H9 (cell line): ENCODE results near the gene POLN. TPM values are rescaled to one million over a fixed set of nuclear protein-coding genes. Genes with fewer than 3 reads are reported as not detected.

Experiments used
- DNase-seq: peaks from one replicate; pipeline ENCODE4 v3.0.0-alpha.2; 2017
- H2AFZ ChIP-seq: one replicate; pipeline ENCODE4 v1.6.1; 2013; ENCODE audit warnings: mild to moderate bottlenecking, low read length, control low read depth, moderate library complexity
- H2AK5ac ChIP-seq: 2 replicates; pipeline ENCODE4 v1.6.1; 2013; ENCODE audit warnings: low read length, control low read depth, mixed read lengths; ENCODE audit not compliant: insufficient read length
- H2BK120ac ChIP-seq: one replicate; pipeline ENCODE4 v1.6.1; 2013; ENCODE audit warnings: low read depth, mild to moderate bottlenecking, low read length, control low read depth, inconsistent platforms; ENCODE audit not compliant: poor library complexity, severe bottlenecking
- H2BK12ac ChIP-seq: 2 replicates; pipeline ENCODE4 v1.6.1; 2013; ENCODE audit warnings: low read length, control low read depth, mixed read lengths, low read depth; ENCODE audit not compliant: insufficient read length
- H2BK15ac ChIP-seq: 2 replicates; pipeline ENCODE4 v1.6.1; 2013; ENCODE audit warnings: low read depth, low read length, control low read depth
- H2BK20ac ChIP-seq: one replicate; pipeline ENCODE4 v1.6.1; 2013; ENCODE audit warnings: low read depth, mild to moderate bottlenecking, low read length, control low read depth, inconsistent platforms; ENCODE audit not compliant: poor library complexity, severe bottlenecking
- H2BK5ac ChIP-seq: 2 replicates; pipeline ENCODE4 v1.6.1; 2013; ENCODE audit warnings: low read length, control low read depth, mixed read lengths; ENCODE audit not compliant: insufficient read length
- H3K14ac ChIP-seq: 2 replicates; pipeline ENCODE4 v1.6.1; 2013; ENCODE audit warnings: low read length, control low read depth; ENCODE audit not compliant: insufficient read depth
- H3K18ac ChIP-seq: 2 replicates; pipeline ENCODE4 v1.6.1; 2013; ENCODE audit warnings: low read depth, mild to moderate bottlenecking, mixed read lengths, low read length, control low read depth; ENCODE audit not compliant: insufficient read length
- H3K23ac ChIP-seq: 2 replicates; pipeline ENCODE4 v1.6.1; 2013; ENCODE audit warnings: low read length, control low read depth, mixed read lengths, low read depth; ENCODE audit not compliant: insufficient read length
- H3K23me2 ChIP-seq: 2 replicates; pipeline ENCODE4 v1.6.1; 2013; ENCODE audit warnings: low read depth, mild to moderate bottlenecking, mixed read lengths, low read length, control low read depth; ENCODE audit not compliant: insufficient read length, poor library complexity, severe bottlenecking
- H3K27ac ChIP-seq: 2 replicates; pipeline ENCODE4 v1.5.1; 2013; ENCODE audit warnings: low read length, control low read depth, mixed read lengths, low read depth; ENCODE audit not compliant: insufficient read length
- H3K27me3 ChIP-seq: 2 replicates; pipeline ENCODE4 v1.6.1; 2013; ENCODE audit warnings: low read length, control low read depth, inconsistent platforms; ENCODE audit not compliant: insufficient read depth
- H3K4ac ChIP-seq: 2 replicates; pipeline ENCODE4 v1.6.1; 2013; ENCODE audit warnings: low read depth, mild to moderate bottlenecking, control low read depth, inconsistent platforms, low read length, moderate library complexity
- H3K4me1 ChIP-seq: 2 replicates; pipeline ENCODE4 v1.6.1; 2013; ENCODE audit warnings: low read length, control low read depth, inconsistent platforms; ENCODE audit not compliant: insufficient read depth
- H3K4me2 ChIP-seq: 2 replicates; pipeline ENCODE4 v1.6.1; 2013; ENCODE audit warnings: low read length, control low read depth, mixed read lengths; ENCODE audit not compliant: insufficient read length, insufficient read depth
- H3K56ac ChIP-seq: 2 replicates; pipeline ENCODE4 v1.6.1; 2013; ENCODE audit warnings: low read depth, mild to moderate bottlenecking, mixed read lengths, low read length, control low read depth; ENCODE audit not compliant: insufficient read length
- H3K79me1 ChIP-seq: 2 replicates; pipeline ENCODE4 v1.6.1; 2013; ENCODE audit warnings: low read depth, mild to moderate bottlenecking, moderate library complexity, low read length, control low read depth, inconsistent platforms; ENCODE audit not compliant: insufficient read depth, poor library complexity, severe bottlenecking
- H3K79me2 ChIP-seq: 2 replicates; pipeline ENCODE4 v1.6.1; 2013; ENCODE audit warnings: low read length, control low read depth, inconsistent platforms; ENCODE audit not compliant: insufficient read depth
- H3K9ac ChIP-seq: 2 replicates; pipeline ENCODE4 v1.6.1; 2013; ENCODE audit warnings: low read length, control low read depth, mixed read lengths; ENCODE audit not compliant: insufficient read length; ENCODE audit errors: extremely low read depth
- H3K9me3 ChIP-seq: one replicate; pipeline ENCODE4 v1.6.1; 2013; ENCODE audit warnings: low read depth, low read length, inconsistent platforms; ENCODE audit not compliant: control insufficient read depth
- H3T11ph ChIP-seq: one replicate; pipeline ENCODE4 v1.6.1; 2013; ENCODE audit warnings: mild to moderate bottlenecking, low read length, control low read depth, inconsistent platforms
- H4K20me1 ChIP-seq: one replicate; pipeline ENCODE4 v1.6.1; 2013; ENCODE audit not compliant: control insufficient read depth, insufficient read length, insufficient read depth
- H4K5ac ChIP-seq: 2 replicates; pipeline ENCODE4 v1.6.1; 2013; ENCODE audit warnings: low read depth, mild to moderate bottlenecking, mixed read lengths, low read length, control low read depth; ENCODE audit not compliant: insufficient read length
- H4K8ac ChIP-seq: replicated peaks from 2 replicates; pipeline ENCODE4 v1.6.1; 2013; ENCODE audit warnings: low read length, control low read depth, mixed read lengths, low read depth; ENCODE audit not compliant: insufficient read length
- H4K91ac ChIP-seq: 2 replicates; pipeline ENCODE4 v1.6.1; 2013; ENCODE audit warnings: low read depth, mild to moderate bottlenecking, moderate library complexity, mixed read lengths, low read length, control low read depth; ENCODE audit not compliant: insufficient read length
- H3K27ac Mint-ChIP-seq, 3 experiments: 2 replicates in 2 of 3; 3 replicates in 1 of 3; pipeline ENCODE4 v1.8.0; 2020 to 2021; ENCODE audit warnings: mixed read lengths in 3 of 3, mild to moderate bottlenecking in 1 of 3, moderate library complexity in 1 of 3
- H3K27me3 Mint-ChIP-seq: 2 replicates; pipeline ENCODE4 v1.8.0; 2021; ENCODE audit warnings: low read depth, mild to moderate bottlenecking, moderate library complexity, mixed read lengths
- H3K36me3 Mint-ChIP-seq, 3 experiments: 2 replicates in 2 of 3; 3 replicates in 1 of 3; pipeline ENCODE4 v1.8.0; 2020 to 2021; ENCODE audit warnings: low read depth in 3 of 3, mixed read lengths in 3 of 3; ENCODE audit not compliant: insufficient read depth in 1 of 3
- H3K4me1 Mint-ChIP-seq, 2 experiments: 2 replicates each; pipeline ENCODE4 v1.8.0; 2020; ENCODE audit warnings: mixed read lengths in 2 of 2
- H3K4me3 Mint-ChIP-seq, 2 experiments: 2 replicates in 1 of 2; 3 replicates in 1 of 2; pipeline ENCODE4 v1.8.0; 2020 to 2021; ENCODE audit warnings: mild to moderate bottlenecking in 2 of 2, mixed read lengths in 2 of 2, moderate library complexity in 1 of 2
- H3K9me3 Mint-ChIP-seq, 2 experiments: 2 replicates in 1 of 2; 3 replicates in 1 of 2; pipeline ENCODE4 v1.8.0; 2020; ENCODE audit warnings: mild to moderate bottlenecking in 2 of 2, mixed read lengths in 2 of 2, moderate library complexity in 1 of 2
- CTCF ChIP-seq: fragments of 200-600 bp; sonication (generic); conservative IDR thresholded peaks from 3 replicates; pipeline ENCODE4 v1.8.0; 2021; ENCODE audit warnings: antibody characterized with exemption, mild to moderate bottlenecking
- WGBS: extraction: QIAGEN DNeasy Blood & Tissue Kit; methylation state at CpG from one replicate; pipeline ENCODE4 v1.1.7; 2013; ENCODE audit warnings: missing lambda C conversion rate, low lambda C conversion rate, mixed read lengths; ENCODE audit not compliant: insufficient read length; ENCODE audit errors: extremely low coverage; 5-methylcytosine and 5-hydroxymethylcytosine counted together
- total RNA-seq: library from RNA; stranded (reverse); gene quantifications from 2 replicates; pipeline ENCODE4 v1.2.1, GENCODE V29; 2021

The POLN gene
- total RNA-seq, 1 experiment from 2014 or later, result 0.74 TPM

- H3K23me2 ChIP-seq, result no peaks in the 10 kb centered on the region
- H3K4me2 ChIP-seq, result no peak overlapping the region
- TF ChIP-seq CTCF, result no peak
- H3K27ac ChIP-seq, result no peak overlapping the region
- H2BK20ac ChIP-seq, result no peak overlapping the region
- H3K79me1 ChIP-seq, result no peaks in the 10 kb centered on the region
- H3K9ac ChIP-seq, result no peak overlapping the region
- no peak overlapping the region for H2BK15ac ChIP-seq
- H2BK5ac ChIP-seq, result no peak overlapping the region
- no peak overlapping the region for H2BK120ac ChIP-seq
- H3K9me3 ChIP-seq, result no peaks in the 10 kb centered on the region
- peaks cover 5% of the 10 kb centered on the region for H3K27me3 Mint-ChIP-seq
- no peaks in the 10 kb centered on the region for H3K79me2 ChIP-seq
- no peak overlapping the region for H3K23ac ChIP-seq
- H2BK12ac ChIP-seq, result no peak overlapping the region
- peaks cover 13 to 17% of the 10 kb centered on the region in 2 experiments for H3K9me3 Mint-ChIP-seq
- H3T11ph ChIP-seq, result no peak overlapping the region
- H3K4ac ChIP-seq, result no peak overlapping the region
- no peak overlapping the region for H3K18ac ChIP-seq
- H2AFZ ChIP-seq, result no peak overlapping the region
- peaks cover 7 to 14% (median 9%) of the 10 kb centered on the region in 3 experiments for H3K36me3 Mint-ChIP-seq
- H4K91ac ChIP-seq, result no peak overlapping the region
- H4K5ac ChIP-seq, result no peak overlapping the region
- no peaks in the 10 kb centered on the region for H4K20me1 ChIP-seq
- H4K8ac ChIP-seq, result no peak overlapping the region
- H3K4me1 Mint-ChIP-seq, result peaks cover 0 to 7% of the 10 kb centered on the region in 2 experiments; a peak in 2 of 4 replicates
- H2AK5ac ChIP-seq, result no peak overlapping the region
- H3K56ac ChIP-seq, result no peak overlapping the region
- H3K4me1 ChIP-seq, result no peaks in the 10 kb centered on the region
- H3K4me3 Mint-ChIP-seq, result no peak overlapping the region
- no peak for DNase-seq
- H3K14ac ChIP-seq, result no peak overlapping the region
- H3K27ac Mint-ChIP-seq, result no peak overlapping the region
- no CpG with 5 or more reads among the region's 21 CpGs for WGBS
- H3K27me3 ChIP-seq, result no peaks in the 10 kb centered on the region
These were observed 6.3 kb upstream of the POLN start for GRCh38 chr4:2248044-2248780.
